Natural killer cell (primary cell): Measurements from ENCODE around the gene TRANK1. TPM values are rescaled to one million over a fixed set of nuclear protein-coding genes. Genes with fewer than 3 reads are reported as not detected.

Experiments used
- ATAC-seq, 3 donors: fragments of 150-1000 bp in 2 of 3; fragments of 200-7000 bp in 1 of 3; cut with Tn5 transposase; 1 replicate in 1 of 3; 2 replicates in 2 of 3; pipeline ENCODE4 v1.10.0; 2021; ENCODE audit warnings: mild to moderate bottlenecking in 2 of 3, moderate library complexity in 2 of 3
- DNase-seq, 2 donors: peaks; one replicate each; pipeline versions ENCODE4 v3.0.0 to v3.0.0-alpha.2; 2013 to 2021; ENCODE audit warnings: mixed read lengths in 1 of 2
- H3K27ac ChIP-seq: one replicate; pipeline ENCODE4 v1.5.1; 2013; ENCODE audit warnings: mild to moderate bottlenecking, low read length
- H3K27me3 ChIP-seq: one replicate; pipeline ENCODE4 v1.6.1; 2013; ENCODE audit warnings: low read length; ENCODE audit not compliant: control insufficient read depth, insufficient read depth
- H3K36me3 ChIP-seq: one replicate; pipeline ENCODE4 v1.6.1; 2013; ENCODE audit warnings: low read length; ENCODE audit not compliant: control insufficient read depth, insufficient read depth
- H3K4me1 ChIP-seq: one replicate; pipeline ENCODE4 v1.6.1; 2013; ENCODE audit warnings: low read length; ENCODE audit not compliant: control insufficient read depth, insufficient read depth
- H3K4me3 ChIP-seq: one replicate; pipeline ENCODE4 v1.5.1; 2013; ENCODE audit warnings: low read length
- H3K9me3 ChIP-seq: one replicate; pipeline ENCODE4 v1.6.1; 2013; ENCODE audit warnings: low read length; ENCODE audit not compliant: control insufficient read depth, insufficient read depth
- H3K27ac Mint-ChIP-seq, 2 donors: one replicate each; pipeline ENCODE4 v1.8.0; 2022; ENCODE audit warnings: mild to moderate bottlenecking in 2 of 2, mixed read lengths in 2 of 2, moderate library complexity in 1 of 2
- H3K27me3 Mint-ChIP-seq, 2 donors: one replicate each; pipeline ENCODE4 v1.8.0; 2022; ENCODE audit warnings: low read depth in 2 of 2, mixed read lengths in 2 of 2
- H3K36me3 Mint-ChIP-seq: one replicate; pipeline ENCODE4 v1.8.0; 2022; ENCODE audit warnings: mixed read lengths
- H3K4me1 Mint-ChIP-seq, 2 donors: one replicate each; pipeline ENCODE4 v1.8.0; 2022; ENCODE audit warnings: mixed read lengths in 2 of 2
- H3K4me3 Mint-ChIP-seq: one replicate; pipeline ENCODE4 v1.8.0; 2022; ENCODE audit warnings: mild to moderate bottlenecking, moderate library complexity, mixed read lengths
- H3K9me3 Mint-ChIP-seq, 2 donors: one replicate each; pipeline ENCODE4 v1.8.0; 2022; ENCODE audit warnings: mixed read lengths in 2 of 2
- WGBS: methylation state at CpG from one replicate; pipeline ENCODE4 v1.1.7; 2013; ENCODE audit warnings: missing lambda C conversion rate; ENCODE audit not compliant: insufficient coverage; 5-methylcytosine and 5-hydroxymethylcytosine counted together
- intact Hi-C: fragments of 100-400 bp; cut with micrococcal nuclease; formaldehyde crosslinking; loops from one replicate; pipeline ENCODE4 v1.14.2; 2022
- total RNA-seq, 4 donors: library from RNA; stranded (reverse); fragments of 120-200 nt in 1 of 4; gene quantifications; one replicate each; pipeline versions ENCODE4 v1.2.3 to v1.2.4, GENCODE V29; 2013 to 2022
- TF ChIP-seq, protein P1 (sequence below): fragments of 200-600 bp; IDR thresholded peaks from one replicate; pipeline ENCODE4 v1.8.0; 2022; ENCODE audit warnings: antibody characterized with exemption

Gene TRANK1
- total RNA-seq, 3 donors from 2014 or later (not counting 1 experiment from before 2014, with no cell fraction given) = 105 to 158 (median 139) TPM

DNA sequence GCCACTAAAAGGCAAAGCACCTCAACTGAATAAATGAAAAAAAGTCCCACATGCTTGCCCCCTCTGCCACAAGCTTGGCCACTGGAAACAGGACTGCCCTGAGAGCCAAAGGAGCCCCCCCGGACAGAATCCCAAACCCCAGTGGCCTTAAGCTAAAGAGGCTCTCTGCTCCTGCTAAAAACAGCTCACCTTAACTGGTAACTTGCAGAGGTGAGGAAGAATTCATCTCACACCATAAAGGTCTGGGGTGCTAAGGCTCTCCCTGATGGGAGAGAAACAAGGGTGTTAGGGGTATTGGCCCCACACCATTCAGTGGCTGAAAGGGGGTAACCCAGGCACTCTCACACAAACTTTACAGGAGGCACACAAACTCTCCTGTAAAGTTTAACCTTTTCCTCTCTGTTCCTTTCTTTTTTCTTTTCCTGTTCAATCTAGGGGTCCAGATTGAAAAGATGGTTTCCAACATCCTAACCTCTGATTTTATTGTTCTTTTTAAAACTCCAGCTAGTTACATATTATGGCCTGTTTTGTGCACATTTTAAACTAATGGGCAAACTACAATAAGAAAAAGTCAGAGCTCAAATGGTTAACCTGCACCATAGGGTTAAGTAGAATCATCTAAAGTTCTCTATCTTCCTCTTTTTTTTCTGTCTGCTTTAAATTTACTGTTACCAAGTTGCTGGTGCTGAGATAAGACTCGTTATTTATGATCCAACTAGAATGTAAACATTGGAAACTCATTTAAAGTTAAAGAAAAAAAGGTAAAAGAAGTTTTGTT, 19.9 kb downstream of the TRANK1 start:
- no peaks in the 10 kb centered on the region for H3K36me3 ChIP-seq
- WGBS = 36% methylated on average over 1 of the region's 2 CpGs
- no peaks in the 10 kb centered on the region for H3K27me3 ChIP-seq
- intact Hi-C loops = no loop called here
- H3K4me3 Mint-ChIP-seq = no peak overlapping the region
- H3K9me3 Mint-ChIP-seq = peaks cover 0 to 5% of the 10 kb centered on the region in 2 donors
- no peak overlapping the region for H3K27ac ChIP-seq
- peaks cover 9% of the 10 kb centered on the region for H3K9me3 ChIP-seq
- H3K36me3 Mint-ChIP-seq = peaks cover 8% of the 10 kb centered on the region
- peaks cover 17% of the 10 kb centered on the region for H3K4me1 ChIP-seq
- no peak overlapping the region for H3K4me3 ChIP-seq
- DNase-seq (no peak), ATAC-seq (no peak)
- H3K27me3 Mint-ChIP-seq = no peaks in the 10 kb centered on the region
- TF ChIP-seq, protein P1, sequence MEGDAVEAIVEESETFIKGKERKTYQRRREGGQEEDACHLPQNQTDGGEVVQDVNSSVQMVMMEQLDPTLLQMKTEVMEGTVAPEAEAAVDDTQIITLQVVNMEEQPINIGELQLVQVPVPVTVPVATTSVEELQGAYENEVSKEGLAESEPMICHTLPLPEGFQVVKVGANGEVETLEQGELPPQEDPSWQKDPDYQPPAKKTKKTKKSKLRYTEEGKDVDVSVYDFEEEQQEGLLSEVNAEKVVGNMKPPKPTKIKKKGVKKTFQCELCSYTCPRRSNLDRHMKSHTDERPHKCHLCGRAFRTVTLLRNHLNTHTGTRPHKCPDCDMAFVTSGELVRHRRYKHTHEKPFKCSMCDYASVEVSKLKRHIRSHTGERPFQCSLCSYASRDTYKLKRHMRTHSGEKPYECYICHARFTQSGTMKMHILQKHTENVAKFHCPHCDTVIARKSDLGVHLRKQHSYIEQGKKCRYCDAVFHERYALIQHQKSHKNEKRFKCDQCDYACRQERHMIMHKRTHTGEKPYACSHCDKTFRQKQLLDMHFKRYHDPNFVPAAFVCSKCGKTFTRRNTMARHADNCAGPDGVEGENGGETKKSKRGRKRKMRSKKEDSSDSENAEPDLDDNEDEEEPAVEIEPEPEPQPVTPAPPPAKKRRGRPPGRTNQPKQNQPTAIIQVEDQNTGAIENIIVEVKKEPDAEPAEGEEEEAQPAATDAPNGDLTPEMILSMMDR = no peak
- H3K27ac Mint-ChIP-seq = no peak overlapping the region
- peaks cover 11 to 18% of the 10 kb centered on the region in 2 donors for H3K4me1 Mint-ChIP-seq

DNA sequence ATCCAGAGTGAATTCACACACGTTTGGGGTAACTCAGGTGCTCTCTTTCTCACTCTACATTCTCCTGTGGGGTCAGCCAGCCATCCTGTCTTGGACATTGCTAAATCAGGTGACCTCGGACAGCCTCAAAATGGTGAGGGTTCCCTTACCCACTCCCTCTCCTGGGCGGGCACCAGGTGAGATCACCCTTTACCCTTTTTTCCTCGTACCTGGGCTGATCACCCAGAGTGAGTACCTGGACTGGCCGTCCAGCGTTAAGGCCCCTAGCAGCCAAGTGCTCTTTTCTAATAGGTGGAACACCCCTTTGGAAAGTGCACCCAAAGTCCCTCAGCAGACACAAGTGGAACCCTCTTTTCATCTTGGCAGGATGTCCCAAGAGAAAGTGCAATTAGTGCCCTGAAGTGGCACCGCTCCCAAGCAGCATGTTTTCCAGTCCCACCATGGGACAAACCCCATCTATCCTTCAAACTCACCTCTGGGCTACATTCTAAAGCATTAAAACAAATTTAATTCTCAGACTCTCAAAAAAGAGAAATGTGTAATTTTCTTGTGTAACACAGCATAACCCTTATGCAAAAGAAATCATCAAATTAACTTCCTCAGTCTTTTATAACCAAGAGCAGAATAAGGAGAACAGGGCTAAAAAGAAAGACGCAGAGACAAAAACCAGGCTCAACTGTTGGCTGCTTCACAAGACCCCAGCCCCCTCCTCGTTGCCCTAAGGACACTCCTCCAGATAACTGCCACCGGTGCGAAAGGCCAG, 20.7 kb downstream of the TRANK1 start:
- 65% methylated on average over 11 of the region's 11 CpGs for WGBS
- intact Hi-C loops = no loop called here
- ATAC-seq = no peak
- Histone ChIP-seq H3K27me3 (no peaks in the 10 kb centered on the region), H3K36me3 (no peaks in the 10 kb centered on the region), H3K4me1 (peaks cover 17% of the 10 kb centered on the region), H3K27ac (no peak overlapping the region), H3K9me3 (peaks cover 9% of the 10 kb centered on the region), H3K4me3 (no peak overlapping the region)
- Mint-ChIP-seq H3K4me3 (no peak overlapping the region), H3K27me3 (no peaks in the 10 kb centered on the region), H3K36me3 (peaks cover 8% of the 10 kb centered on the region), H3K9me3 (peaks cover 0 to 5% of the 10 kb centered on the region in 2 donors), H3K27ac (peak overlapping the region; percentile 24 to 42), H3K4me1 (peaks cover 11 to 19% of the 10 kb centered on the region in 2 donors)
- TF ChIP-seq, protein P1 = no peak
- DNase-seq = no peak

DNA sequence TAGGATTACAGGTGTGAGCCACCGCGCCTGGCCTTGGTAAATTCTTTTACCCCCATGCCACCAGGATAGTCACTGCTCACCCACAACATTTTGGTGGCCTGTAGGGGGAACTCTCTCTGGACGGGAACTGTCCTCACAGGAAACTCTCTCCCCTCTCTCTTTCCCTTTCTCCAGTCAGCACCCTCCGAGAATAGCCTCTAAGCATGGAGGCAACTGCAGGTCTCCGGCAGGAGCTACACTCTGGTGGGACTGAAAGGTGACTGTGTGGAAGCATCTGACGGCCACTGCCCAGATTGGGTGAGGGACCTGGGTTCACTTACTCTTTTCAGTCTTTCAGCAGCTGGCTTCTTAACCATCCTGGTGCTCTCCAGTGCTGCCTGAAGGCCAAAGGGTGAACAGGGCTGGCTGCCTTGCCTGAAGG, 21.3 kb downstream of the TRANK1 start:
- H3K27me3 Mint-ChIP-seq = no peaks in the 10 kb centered on the region
- no peak overlapping the region for H3K4me3 ChIP-seq
- H3K9me3 Mint-ChIP-seq = peaks cover 0 to 5% of the 10 kb centered on the region in 2 donors
- no peak overlapping the region for H3K27ac ChIP-seq
- 67% methylated on average over 5 of the region's 6 CpGs for WGBS
- peaks cover 12 to 20% of the 10 kb centered on the region in 2 donors for H3K4me1 Mint-ChIP-seq
- intact Hi-C loops = no loop called here
- no peaks in the 10 kb centered on the region for H3K36me3 ChIP-seq
- peak in 1 of 2 donors; percentile 61 for DNase-seq
- ATAC-seq = no peak
- H3K4me1 ChIP-seq = peaks cover 17% of the 10 kb centered on the region
- H3K4me3 Mint-ChIP-seq = no peak overlapping the region
- no peaks in the 10 kb centered on the region for H3K27me3 ChIP-seq
- peak overlapping the region; percentile 24 to 42 for H3K27ac Mint-ChIP-seq
- peaks cover 9% of the 10 kb centered on the region for H3K9me3 ChIP-seq
- TF ChIP-seq, protein P1 = no peak
- H3K36me3 Mint-ChIP-seq = peaks cover 8% of the 10 kb centered on the region
